CD14-positive monocyte (primary cell): ENCODE measurements around the gene CNTNAP2. TPM values are rescaled to one million over a fixed set of nuclear protein-coding genes. Genes with fewer than 3 reads are reported as not detected.

Experiments
- DNase-seq, 3 donors: peaks; one replicate each; pipeline ENCODE4 v3.0.0-alpha.2; 2011 to 2022
- H2AFZ ChIP-seq: 2 replicates; pipeline ENCODE4 v1.6.0; 2012; ENCODE audit warnings: mild to moderate bottlenecking, low read depth, low read length, inconsistent platforms; ENCODE audit not compliant: insufficient read depth, poor library complexity, severe bottlenecking
- H3K27ac ChIP-seq, 2 donors: 1 replicate in 1 of 2; 2 replicates in 1 of 2; pipeline ENCODE4 v1.5.1; 2012 to 2013; ENCODE audit warnings: low read length in 2 of 2, control low read depth in 1 of 2, inconsistent platforms in 1 of 2, low read depth in 1 of 2, mild to moderate bottlenecking in 1 of 2
- H3K27me3 ChIP-seq, 2 donors: one replicate each; pipeline versions ENCODE4 v1.6.0 to v1.6.1; 2011 to 2013; ENCODE audit warnings: low read length in 2 of 2; ENCODE audit not compliant: control insufficient read depth in 2 of 2, insufficient read depth in 2 of 2
- H3K36me3 ChIP-seq, 2 donors: replicated peaks in 1 of 2; 1 replicate in 1 of 2; 2 replicates in 1 of 2; pipeline versions ENCODE4 v1.5.1 to v1.6.1; 2012 to 2013; ENCODE audit warnings: low read length in 2 of 2, control low read depth in 1 of 2, inconsistent platforms in 1 of 2, mild to moderate bottlenecking in 1 of 2; ENCODE audit not compliant: insufficient read depth in 2 of 2, control insufficient read depth in 1 of 2
- H3K4me1 ChIP-seq, 2 donors: 1 replicate in 1 of 2; 2 replicates in 1 of 2; pipeline versions ENCODE4 v1.5.1 to v1.6.1; 2012 to 2013; ENCODE audit warnings: low read length in 2 of 2, control low read depth in 1 of 2, inconsistent platforms in 1 of 2, mild to moderate bottlenecking in 1 of 2, moderate library complexity in 1 of 2; ENCODE audit not compliant: insufficient read depth in 2 of 2, control insufficient read depth in 1 of 2
- H3K4me2 ChIP-seq: replicated peaks from 2 replicates; pipeline ENCODE3; 2012; ENCODE audit warnings: low read length, moderate library complexity, mild to moderate bottlenecking; ENCODE audit not compliant: poor library complexity, severe bottlenecking; ENCODE audit errors: extremely low read depth
- H3K4me3 ChIP-seq, 3 experiments: fragments of 200-600 bp in 1 of 3; sonication (generic) in 1 of 3; replicated peaks in 1 of 3; 1 replicate in 2 of 3; 2 replicates in 1 of 3; pipeline ENCODE4 v1.5.1; 2011 to 2013; ENCODE audit warnings: low read length in 3 of 3, mild to moderate bottlenecking in 3 of 3, control low read depth in 2 of 3, low read depth in 2 of 3, inconsistent platforms in 1 of 3, moderate library complexity in 1 of 3
- H3K79me2 ChIP-seq: 2 replicates; pipeline ENCODE4 v1.6.0; 2012; ENCODE audit warnings: mild to moderate bottlenecking, control low read depth, inconsistent platforms, low read length, moderate library complexity; ENCODE audit not compliant: insufficient read depth
- H3K9ac ChIP-seq: 2 replicates; pipeline ENCODE4 v1.6.0; 2017; ENCODE audit warnings: low read length, mild to moderate bottlenecking; ENCODE audit not compliant: insufficient read depth, poor library complexity, severe bottlenecking
- H3K9me3 ChIP-seq, 2 donors: replicated peaks in 1 of 2; 1 replicate in 1 of 2; 2 replicates in 1 of 2; pipeline versions ENCODE4 v1.5.1 to v1.6.1; 2012 to 2013; ENCODE audit warnings: low read length in 2 of 2, control low read depth in 1 of 2; ENCODE audit not compliant: control insufficient read depth in 1 of 2, insufficient read depth in 1 of 2
- H4K20me1 ChIP-seq: 2 replicates; pipeline ENCODE4 v1.6.0; 2012; ENCODE audit warnings: mild to moderate bottlenecking, low read length, control low read depth, moderate library complexity; ENCODE audit not compliant: insufficient read depth
- H3K27ac Mint-ChIP-seq, 7 donors: one replicate each; pipeline ENCODE4 v1.8.0; 2020; ENCODE audit warnings: mild to moderate bottlenecking in 7 of 7, mixed read lengths in 7 of 7, moderate library complexity in 6 of 7, inconsistent platforms in 2 of 7
- H3K27me3 Mint-ChIP-seq, 3 donors: one replicate each; pipeline ENCODE4 v1.8.0; 2021 to 2022; ENCODE audit warnings: low read depth in 3 of 3, mild to moderate bottlenecking in 3 of 3, mixed read lengths in 3 of 3, moderate library complexity in 3 of 3, inconsistent platforms in 1 of 3
- H3K36me3 Mint-ChIP-seq, 2 donors: one replicate each; pipeline ENCODE4 v1.8.0; 2020; ENCODE audit warnings: mixed read lengths in 2 of 2, inconsistent platforms in 1 of 2, mild to moderate bottlenecking in 1 of 2
- H3K4me1 Mint-ChIP-seq: one replicate; pipeline ENCODE4 v1.8.0; 2020; ENCODE audit warnings: mild to moderate bottlenecking, mixed read lengths
- H3K4me3 Mint-ChIP-seq, 2 donors: one replicate each; pipeline ENCODE4 v1.8.0; 2020; ENCODE audit warnings: mild to moderate bottlenecking in 2 of 2, mixed read lengths in 2 of 2, moderate library complexity in 1 of 2
- H3K9me3 Mint-ChIP-seq, 7 donors: one replicate each; pipeline ENCODE4 v1.8.0; 2020 to 2022; ENCODE audit warnings: mixed read lengths in 7 of 7, mild to moderate bottlenecking in 6 of 7, moderate library complexity in 6 of 7, inconsistent platforms in 2 of 7
- WGBS: methylation state at CpG from one replicate; pipeline ENCODE4 v1.1.5; 2013; ENCODE audit warnings: missing lambda C conversion rate; ENCODE audit not compliant: insufficient coverage; 5-methylcytosine and 5-hydroxymethylcytosine counted together
- intact Hi-C, 2 donors: fragments of 100-400 bp; cut with micrococcal nuclease; formaldehyde crosslinking; loops; one replicate each; pipeline versions ENCODE4 v1.15.0 to v1.15.1; 2023
- polyA plus RNA-seq, 3 donors: library from polyadenylated mRNA; depleted of rRNA in 1 of 3; unstranded in 2 of 3; stranded (reverse) in 1 of 3; fragments of 300-500 nt in 2 of 3; fragments of >200 nt in 1 of 3; fragmentation: Illumina TruSeq in 2 of 3; gene quantifications; 1 replicate in 2 of 3; 2 replicates in 1 of 3; pipeline ENCODE4 v1.2.3, GENCODE V29; 2012 to 2021
- TF ChIP-seq, protein P1 (sequence below): fragments of 200-600 bp; IDR thresholded peaks from one replicate; pipeline ENCODE4 v1.8.0; 2022; ENCODE audit warnings: antibody characterized with exemption, mild to moderate bottlenecking

The CNTNAP2 gene
- polyA plus RNA-seq, 3 donors = 0.01 TPM; not detected in 2

DNA sequence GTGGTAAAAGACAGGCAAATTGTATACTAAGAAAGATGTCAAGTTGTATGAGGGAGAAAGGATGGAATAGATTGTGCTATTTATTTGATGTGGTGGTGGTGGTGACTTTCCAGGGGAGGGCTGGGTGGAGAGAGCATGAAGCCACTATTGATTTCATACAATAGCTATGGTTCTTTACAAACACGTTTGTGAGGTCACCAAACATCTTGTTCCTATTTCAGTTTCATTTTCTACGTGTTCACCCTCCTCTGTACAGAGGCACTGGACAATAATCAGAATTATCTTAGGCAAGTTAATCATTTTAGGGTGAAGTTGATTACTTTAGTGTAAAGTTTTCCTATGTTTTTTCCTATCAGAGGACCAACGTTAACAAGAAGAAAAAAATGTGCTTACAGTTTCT, 10.3 kb upstream of the CNTNAP2 start:
- Mint-ChIP-seq H3K4me3 (no peak overlapping the region), H3K9me3 (peaks cover 0 to 4% (median 0%) of the 10 kb centered on the region in 7 donors), H3K27ac (no peak overlapping the region), H3K4me1 (no peaks in the 10 kb centered on the region), H3K27me3 (peaks cover 0 to 2% (median 0%) of the 10 kb centered on the region in 3 donors), H3K36me3 (no peaks in the 10 kb centered on the region)
- no peaks in the 10 kb centered on the region for H3K4me1 ChIP-seq
- no peak overlapping the region for H2AFZ ChIP-seq
- H3K4me3 ChIP-seq = no peak overlapping the region
- H3K9me3 ChIP-seq = no peaks in the 10 kb centered on the region
- H3K4me2 ChIP-seq = no peak overlapping the region
- TF ChIP-seq, protein P1, sequence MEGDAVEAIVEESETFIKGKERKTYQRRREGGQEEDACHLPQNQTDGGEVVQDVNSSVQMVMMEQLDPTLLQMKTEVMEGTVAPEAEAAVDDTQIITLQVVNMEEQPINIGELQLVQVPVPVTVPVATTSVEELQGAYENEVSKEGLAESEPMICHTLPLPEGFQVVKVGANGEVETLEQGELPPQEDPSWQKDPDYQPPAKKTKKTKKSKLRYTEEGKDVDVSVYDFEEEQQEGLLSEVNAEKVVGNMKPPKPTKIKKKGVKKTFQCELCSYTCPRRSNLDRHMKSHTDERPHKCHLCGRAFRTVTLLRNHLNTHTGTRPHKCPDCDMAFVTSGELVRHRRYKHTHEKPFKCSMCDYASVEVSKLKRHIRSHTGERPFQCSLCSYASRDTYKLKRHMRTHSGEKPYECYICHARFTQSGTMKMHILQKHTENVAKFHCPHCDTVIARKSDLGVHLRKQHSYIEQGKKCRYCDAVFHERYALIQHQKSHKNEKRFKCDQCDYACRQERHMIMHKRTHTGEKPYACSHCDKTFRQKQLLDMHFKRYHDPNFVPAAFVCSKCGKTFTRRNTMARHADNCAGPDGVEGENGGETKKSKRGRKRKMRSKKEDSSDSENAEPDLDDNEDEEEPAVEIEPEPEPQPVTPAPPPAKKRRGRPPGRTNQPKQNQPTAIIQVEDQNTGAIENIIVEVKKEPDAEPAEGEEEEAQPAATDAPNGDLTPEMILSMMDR = no peak
- intact Hi-C loops = no loop called here
- DNase-seq = no peak
- WGBS = no CpG with 5 or more reads among the region's 3 CpGs
- no peaks in the 10 kb centered on the region for H3K36me3 ChIP-seq
- no peak overlapping the region for H3K9ac ChIP-seq
- no peaks in the 10 kb centered on the region for H3K27me3 ChIP-seq
- H4K20me1 ChIP-seq = no peaks in the 10 kb centered on the region
- no peaks in the 10 kb centered on the region for H3K79me2 ChIP-seq
- H3K27ac ChIP-seq = no peak overlapping the region

DNA sequence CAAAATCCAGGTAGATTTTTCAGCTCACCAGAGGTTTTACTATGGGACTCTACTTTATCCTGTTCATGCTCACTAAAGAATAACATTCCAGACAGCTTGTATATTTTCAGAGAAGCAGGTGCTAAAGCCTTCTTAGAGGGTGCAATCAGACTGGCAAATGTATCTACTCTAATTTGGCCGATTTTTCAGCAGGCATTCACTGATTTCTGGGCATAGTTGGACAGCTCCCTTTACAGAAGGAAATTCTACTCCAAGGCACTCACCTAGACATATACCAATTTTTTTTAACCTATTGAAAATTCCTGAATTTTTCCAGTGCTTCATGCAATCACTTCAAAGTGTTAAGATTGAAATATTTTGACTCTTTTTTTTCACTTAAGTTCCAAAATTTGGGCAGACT, 3.8 kb upstream of the CNTNAP2 start:
- no peak for DNase-seq
- Histone ChIP-seq H3K9me3 (no peaks in the 10 kb centered on the region), H2AFZ (no peak overlapping the region), H3K4me1 (peaks cover 0 to 9% of the 10 kb centered on the region in 2 donors), H3K9ac (no peak overlapping the region), H3K4me2 (no peak overlapping the region), H3K36me3 (no peaks in the 10 kb centered on the region), H4K20me1 (no peaks in the 10 kb centered on the region), H3K4me3 (no peak overlapping the region), H3K79me2 (no peaks in the 10 kb centered on the region), H3K27me3 (peaks cover 13 to 29% of the 10 kb centered on the region in 2 donors), H3K27ac (no peak overlapping the region)
- Mint-ChIP-seq H3K9me3 (peaks cover 0 to 6% (median 0%) of the 10 kb centered on the region in 7 donors), H3K36me3 (no peaks in the 10 kb centered on the region), H3K4me1 (peaks cover 13% of the 10 kb centered on the region), H3K27ac (no peak overlapping the region), H3K4me3 (no peak overlapping the region), H3K27me3 (peaks cover 19 to 30% (median 28%) of the 10 kb centered on the region in 3 donors)
- WGBS = no CpG with 5 or more reads among the region's 1 CpG
- TF ChIP-seq, protein P1 = no peak
- intact Hi-C loops = no loop called here
